ENCODE data around the gene ENSA.
"Not testable (repeated sequence)": the region's sequence is repeated elsewhere in the genome, so short reads cannot be mapped to it uniquely, and the experiment has no call there.

Gene ENSA

GRCh38 chr1:150629115-150629928 lies at the start of gene ENSA:
TSS of gene ENSA (minus strand) at chr1:150629612. CDS start at chr1:150629470, 142 bp downstream.
- peak; percentile 86 for FAIRE-seq

- no peak for FAIRE-seq
These were observed 49.6 kb upstream of the ENSA start for GRCh38 chr1:150678988-150679387.

- no peak for FAIRE-seq
These were observed 45.5 kb upstream of the ENSA start for GRCh38 chr1:150674881-150675280.

- FAIRE-seq = no peak
These were observed 33.9 kb upstream of the ENSA start for GRCh38 chr1:150663321-150663720.

GRCh38 chr1:150662811-150663210 lies 33.4 kb upstream of the ENSA start:
- no peak for FAIRE-seq

GRCh38 chr1:150661156-150661555 lies 31.7 kb upstream of the ENSA start:
- no peak for FAIRE-seq

- FAIRE-seq = no peak
These were observed 31.2 kb upstream of the ENSA start for GRCh38 chr1:150660584-150660983.

- FAIRE-seq = not testable (repeated sequence)
These were observed 27.7 kb upstream of the ENSA start for GRCh38 chr1:150657064-150657463.

- FAIRE-seq = not testable (repeated sequence)
These were observed 25.2 kb upstream of the ENSA start for GRCh38 chr1:150654635-150655034.

- FAIRE-seq = no peak
These were observed 20.8 kb upstream of the ENSA start for GRCh38 chr1:150650193-150650592.

GRCh38 chr1:150649441-150650075 lies 20.1 kb upstream of the ENSA start:
- FAIRE-seq = no peak

GRCh38 chr1:150642296-150642695 lies 12.9 kb upstream of the ENSA start:
- FAIRE-seq = no peak

- FAIRE-seq = not testable (repeated sequence)
These were observed 11.9 kb upstream of the ENSA start for GRCh38 chr1:150641126-150641815.

- FAIRE-seq = not testable (repeated sequence)
These were observed 9.0 kb upstream of the ENSA start for GRCh38 chr1:150638430-150638829.

- FAIRE-seq = not testable (repeated sequence)
These were observed 5.6 kb upstream of the ENSA start for GRCh38 chr1:150634839-150635622.

- no peak for FAIRE-seq
These were observed 672 bp downstream of the ENSA start for GRCh38 chr1:150628766-150629114.

GRCh38 chr1:150627826-150628410 lies 1.5 kb downstream of the ENSA start:
- FAIRE-seq = no peak

GRCh38 chr1:150626150-150626549 lies 3.3 kb downstream of the ENSA start:
- FAIRE-seq = no peak

GRCh38 chr1:150624546-150624945 lies 4.9 kb downstream of the ENSA start:
- FAIRE-seq = not testable (repeated sequence)

GRCh38 chr1:150624134-150624533 lies 5.3 kb downstream of the ENSA start:
- not testable (repeated sequence) for FAIRE-seq

- no peak for FAIRE-seq
These were observed 7.0 kb downstream of the ENSA start for GRCh38 chr1:150622303-150622975.

Data from islet of Langerhans (tissue), 1 donor.